SK-N-SH treated with all-trans-retinoic acid at 6 μM for 48 hours (cell line): Measurements from ENCODE around the gene GALNT6.

Experiments
- ATAC-seq: fragments of 200-7000 bp; cut with Tn5 transposase; 3 replicates; pipeline ENCODE4 v1.9.1; 2020; ENCODE audit warnings: mild to moderate bottlenecking, moderate library complexity
- ARNTL ChIP-seq: fragments of 450-650 bp; formaldehyde crosslinking; IDR thresholded peaks from 2 replicates; pipeline ENCODE4 v1.5.0; 2020; ENCODE audit warnings: low read depth, mild to moderate bottlenecking, moderate library complexity, borderline replicate concordance
- BACH2 ChIP-seq: fragments of 250-450 bp; sonication (Bioruptor Pico); IDR thresholded peaks from 2 replicates; pipeline ENCODE4 v1.9.0; 2021; ENCODE audit warnings: mild to moderate bottlenecking, borderline replicate concordance
- CREB5 ChIP-seq: fragments of 250-450 bp; sonication (Bioruptor Pico); IDR thresholded peaks from 2 replicates; pipeline ENCODE4 v1.5.1; 2020; ENCODE audit warnings: low read depth, mild to moderate bottlenecking, moderate library complexity
- CSDC2 ChIP-seq: fragments of 250-450 bp; sonication (Bioruptor Pico); IDR thresholded peaks from 2 replicates; pipeline ENCODE4 v1.5.0; 2020; ENCODE audit warnings: mild to moderate bottlenecking, moderate library complexity
- CSRNP3 ChIP-seq: fragments of 250-450 bp; sonication (Bioruptor Pico); IDR thresholded peaks from 2 replicates; pipeline ENCODE4 v1.5.1; 2021; ENCODE audit warnings: mild to moderate bottlenecking, moderate library complexity
- ESRRG ChIP-seq: fragments of 250-450 bp; sonication (Bioruptor Pico); IDR thresholded peaks from 2 replicates; pipeline ENCODE4 v1.6.1; 2021; ENCODE audit warnings: mild to moderate bottlenecking
- GLIS3 ChIP-seq: fragments of 250-450 bp; sonication (Bioruptor Pico); IDR thresholded peaks from 2 replicates; pipeline ENCODE4 v1.5.0; 2020; ENCODE audit warnings: mild to moderate bottlenecking, moderate library complexity
- ISL1 ChIP-seq: fragments of 250-450 bp; sonication (Bioruptor Pico); IDR thresholded peaks from 2 replicates; pipeline ENCODE4 v2.1.2; 2022; ENCODE audit warnings: mild to moderate bottlenecking, moderate library complexity
- OSR1 ChIP-seq: fragments of 250-450 bp; sonication (Bioruptor Pico); IDR thresholded peaks from 2 replicates; pipeline ENCODE4 v1.8.0; 2022; ENCODE audit warnings: moderate library complexity, mild to moderate bottlenecking, inconsistent platforms
- PATZ1 ChIP-seq: fragments of 250-450 bp; sonication (Bioruptor Pico); IDR thresholded peaks from 2 replicates; pipeline ENCODE4 v1.8.0; 2020; ENCODE audit warnings: mild to moderate bottlenecking, moderate library complexity, borderline replicate concordance
- RARB ChIP-seq: fragments of 250-450 bp; sonication (Bioruptor Pico); IDR thresholded peaks from 2 replicates; pipeline ENCODE4 v1.8.0; 2021; ENCODE audit warnings: mild to moderate bottlenecking, moderate library complexity
- SNAI2 ChIP-seq: fragments of 250-450 bp; sonication (Bioruptor Pico); IDR thresholded peaks from 2 replicates; pipeline ENCODE4 v1.5.0; 2020; ENCODE audit warnings: mild to moderate bottlenecking, moderate library complexity
- TOX ChIP-seq: fragments of 250-450 bp; sonication (Bioruptor Pico); IDR thresholded peaks from 2 replicates; pipeline ENCODE4 v1.8.0; 2021; ENCODE audit warnings: mild to moderate bottlenecking, moderate library complexity, borderline replicate concordance
- TSHZ2 ChIP-seq: fragments of 250-450 bp; sonication (Bioruptor Pico); IDR thresholded peaks from 2 replicates; pipeline ENCODE4 v1.5.0; 2020; ENCODE audit warnings: mild to moderate bottlenecking, moderate library complexity
- ZFP3 ChIP-seq: fragments of 250-450 bp; sonication (Bioruptor Pico); IDR thresholded peaks from 2 replicates; pipeline ENCODE4 v1.5.0; 2020; ENCODE audit warnings: mild to moderate bottlenecking, moderate library complexity
- ZNF565 ChIP-seq: fragments of 450-650 bp; formaldehyde crosslinking; conservative IDR thresholded peaks from 2 replicates; pipeline ENCODE4 v1.5.0; 2020; ENCODE audit warnings: low read depth, mild to moderate bottlenecking, moderate library complexity
- ZNF70 ChIP-seq: fragments of 450-650 bp; formaldehyde crosslinking; IDR thresholded peaks from 2 replicates; pipeline ENCODE4 v1.5.0; 2020; ENCODE audit warnings: mild to moderate bottlenecking, moderate library complexity
- ZNF8 ChIP-seq: fragments of 450-650 bp; formaldehyde crosslinking; IDR thresholded peaks from 2 replicates; pipeline ENCODE4 v1.5.0; 2020; ENCODE audit warnings: mild to moderate bottlenecking, moderate library complexity

The GALNT6 gene

GRCh38 chr12:51388846-51389245 lies 2.4 kb downstream of the GALNT6 start:
- no peak for ATAC-seq

GRCh38 chr12:51388069-51388799 lies 3.0 kb downstream of the GALNT6 start:
- peak; percentile 55 for ATAC-seq
- TF ChIP-seq ISL1 (CRISPR knock-in tag) (peak; percentile 23; the same call in 1 of the 2 replicates), TSHZ2 (peak; percentile 70), SNAI2 (CRISPR knock-in tag) (peak; percentile 72; the same call in 1 of the 2 replicates), BACH2 (CRISPR knock-in tag) (no peak), CSRNP3 (no peak), ZFP3 (CRISPR knock-in tag) (0 out of 2 replicates have a peak, but pooled peaks have one; percentile 30), ZNF70 (0 out of 2 replicates have a peak, but pooled peaks have one; percentile 13), GLIS3 (CRISPR knock-in tag) (no peak)
- TF ChIP-seq, all 23 proteins: peak for 5

More at GRCh38 chr12:51388846-51389245, 2.4 kb downstream of the GALNT6 start:
- TF ChIP-seq ESRRG (CRISPR knock-in tag), result no peak
- TF ChIP-seq ZNF70, result no peak
- TF ChIP-seq SNAI2 (CRISPR knock-in tag), result no peak
- TF ChIP-seq TSHZ2, result no peak
- no peak for TF ChIP-seq ZFP3 (CRISPR knock-in tag)
- no peak for TF ChIP-seq ZNF565
- no peak for TF ChIP-seq BACH2 (CRISPR knock-in tag)
- no peak for TF ChIP-seq RARB (CRISPR knock-in tag)
- TF ChIP-seq CSRNP3, result no peak
- no peak for TF ChIP-seq TOX
- TF ChIP-seq OSR1 (CRISPR knock-in tag), result no peak
- TF ChIP-seq CSDC2 (CRISPR knock-in tag), result no peak
- no peak for TF ChIP-seq ARNTL (CRISPR knock-in tag)
- TF ChIP-seq GLIS3 (CRISPR knock-in tag), result no peak
- TF ChIP-seq CREB5 (CRISPR knock-in tag), result no peak
- TF ChIP-seq PATZ1 (CRISPR knock-in tag), result no peak
- no peak for TF ChIP-seq ZNF8 (CRISPR knock-in tag)
